Measurements from ENCODE around the gene CACNA2D1.

CACNA2D1 gene

DNA sequence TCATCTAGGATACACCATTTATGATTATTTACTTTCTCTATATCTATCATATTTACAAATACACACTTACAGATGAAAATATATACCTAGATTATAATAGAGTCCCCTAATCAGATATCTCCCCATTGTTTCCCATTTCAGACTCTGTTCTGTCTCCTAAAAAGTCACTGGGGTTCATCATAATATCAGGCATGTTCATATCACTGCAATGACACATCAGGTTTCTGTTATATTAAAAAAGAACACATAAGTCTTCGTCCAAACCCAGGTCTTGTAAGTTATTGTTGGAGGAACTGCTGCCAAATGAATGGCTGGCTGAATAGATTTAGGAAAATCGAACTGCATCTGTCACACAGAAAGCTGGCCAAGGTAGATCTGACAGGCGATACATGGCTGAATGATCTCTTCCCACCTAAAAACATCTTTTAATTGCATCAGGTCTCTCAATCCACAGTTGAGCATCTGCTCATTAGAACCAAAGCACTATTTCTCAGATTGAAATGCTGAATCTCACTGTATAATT is 178.7 kb downstream of the CACNA2D1 start:
- no peak for TF ChIP-seq CTCF (conservative IDR thresholded peaks at IDR 0.05; ENCODE audit: low read depth, low read length)
- no peak for DNase-seq (ENCODE audit: low read depth)
- no peak overlapping the region for H3K4me3 ChIP-seq (ENCODE audit: low read depth, low read length)

- no peak for DNase-seq (ENCODE audit: low read depth)
- no peak overlapping the region for H3K4me3 ChIP-seq (ENCODE audit: low read depth, low read length)
- no peak for TF ChIP-seq CTCF (conservative IDR thresholded peaks at IDR 0.05; ENCODE audit: low read depth, low read length)
Observed at GRCh38 chr7:82263920-82264782, 179.4 kb downstream of the CACNA2D1 start.

DNA sequence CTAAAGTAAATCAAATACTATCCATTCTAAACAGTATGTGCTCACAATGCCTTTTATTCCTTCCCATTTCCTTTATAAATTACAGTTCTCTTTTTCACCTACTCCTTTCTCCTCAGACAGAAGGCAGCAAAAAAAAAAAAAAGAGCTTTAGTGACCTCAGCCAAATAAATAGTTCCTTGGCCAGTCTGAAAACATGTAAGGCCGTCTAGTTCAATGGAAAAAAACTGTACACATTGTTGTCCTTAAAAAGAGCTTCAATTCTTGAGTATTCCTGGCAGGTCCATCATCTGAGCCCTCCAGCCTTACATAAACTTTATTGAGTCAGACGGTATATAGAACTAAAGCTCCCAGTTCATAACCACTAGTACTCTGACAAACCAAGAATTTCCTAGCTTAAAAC is 185.4 kb downstream of the CACNA2D1 start:
- no peak for TF ChIP-seq CTCF (conservative IDR thresholded peaks at IDR 0.05; ENCODE audit: low read depth, low read length)
- peak; percentile 25 for DNase-seq (ENCODE audit: low read depth)
- H3K4me3 ChIP-seq (ENCODE audit: low read depth, low read length): no peak overlapping the region

DNA sequence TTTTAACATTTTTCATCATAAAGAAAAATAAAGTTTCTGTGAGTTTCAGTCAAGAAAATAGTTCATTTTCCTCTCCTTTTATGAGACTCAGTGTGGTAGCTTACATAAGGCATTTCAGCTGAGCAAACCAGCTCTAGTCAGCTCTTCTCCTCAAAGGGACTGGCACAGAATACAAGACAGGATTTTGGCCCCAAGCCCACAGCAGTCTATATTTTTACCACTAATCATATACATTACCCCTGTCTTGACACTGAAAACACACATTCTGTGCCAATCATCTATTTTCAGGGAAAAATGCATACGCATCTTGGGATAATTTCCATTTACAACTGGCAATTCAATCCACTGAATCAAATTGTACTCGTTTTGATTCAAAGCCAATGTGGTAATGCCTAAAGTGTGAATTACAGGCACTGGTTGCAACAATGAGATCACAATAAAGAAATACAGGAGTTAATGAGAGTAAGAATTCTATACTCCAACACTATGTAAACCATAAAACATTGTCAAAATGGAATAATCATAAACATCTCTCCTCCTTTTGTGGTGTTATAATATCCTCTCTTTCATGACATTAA is 186.4 kb downstream of the CACNA2D1 start:
- TF ChIP-seq CTCF (conservative IDR thresholded peaks at IDR 0.05; ENCODE audit: low read depth, low read length): no peak

DNA sequence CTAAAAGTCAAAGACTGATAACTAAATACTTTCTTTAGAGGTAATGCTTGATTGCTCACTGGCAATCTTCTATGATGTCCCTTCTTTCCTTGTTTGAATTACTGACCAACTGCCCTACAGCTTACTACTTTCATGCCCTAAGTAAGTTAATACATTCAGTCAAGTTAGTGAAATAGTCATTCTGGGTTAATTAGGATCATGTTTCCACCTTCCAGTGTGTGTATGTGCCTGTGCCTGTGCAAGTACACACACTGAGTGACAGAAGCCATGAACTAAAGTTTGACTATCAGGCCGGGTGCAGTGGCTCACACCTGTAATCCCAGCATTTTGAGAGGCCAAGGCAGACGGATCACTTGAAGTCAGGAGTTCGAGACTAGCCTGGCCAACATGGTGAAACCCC is 187.9 kb downstream of the CACNA2D1 start:
- no peak overlapping the region for H3K4me3 ChIP-seq (ENCODE audit: low read depth, low read length)
- no peak for DNase-seq (ENCODE audit: low read depth)
- no peak for TF ChIP-seq CTCF (conservative IDR thresholded peaks at IDR 0.05; ENCODE audit: low read depth, low read length)

More for the DNA sequence above, 186.4 kb downstream of the CACNA2D1 start:
- DNase-seq (ENCODE audit: low read depth): no peak
- no peak overlapping the region for H3K4me3 ChIP-seq (ENCODE audit: low read depth, low read length)

- no peak for DNase-seq (ENCODE audit: low read depth)
- H3K4me3 ChIP-seq (ENCODE audit: low read depth, low read length): no peak overlapping the region
- no peak for TF ChIP-seq CTCF (conservative IDR thresholded peaks at IDR 0.05; ENCODE audit: low read depth, low read length)
Observed at GRCh38 chr7:82250598-82250997, 193.0 kb downstream of the CACNA2D1 start.
